Measurements from ENCODE around the gene EFNB3. TPM values are rescaled to one million over a fixed set of nuclear protein-coding genes. Genes with fewer than 3 reads are reported as not detected.
A peak's percentile ranks its signal among the peaks of the same experiment; 100 is the strongest.

EFNB3 gene
- total and polyA plus RNA-seq, 10 of the 15 experiments (the other 5 are each of a cell fraction or from before 2014, with no cell fraction given): 0.01 to 0.13 (median 0.04) TPM; not detected in 5

- TF ChIP-seq ZNF687 (IDR thresholded peaks at IDR 0.05) (no peak), CREM (IDR thresholded peaks at IDR 0.05; ENCODE audit: low read depth) (peak; percentile 85), SUZ12 (IDR thresholded peaks at IDR 0.05; ENCODE audit: unreplicated experiment) (no peak), GABPA (IDR thresholded peaks at IDR 0.05; ENCODE audit: low read depth) (0 out of 2 replicates have a peak, but pooled peaks have one; percentile 64), MXI1 (IDR thresholded peaks at IDR 0.05; ENCODE audit: low read depth, low read length) (peak; percentile 82), PKNOX1 (IDR thresholded peaks at IDR 0.05) (0 out of 2 replicates have a peak, but pooled peaks have one; percentile 24), ZNF24 (IDR thresholded peaks at IDR 0.05) (no peak), SMC3 (IDR thresholded peaks at IDR 0.05; ENCODE audit: borderline replicate concordance, low read length) (peak; percentile 71), PAX8 (IDR thresholded peaks at IDR 0.05) (0 out of 2 replicates have a peak, but pooled peaks have one; percentile 36), FOS (IDR thresholded peaks at IDR 0.05; ENCODE audit: borderline replicate concordance, extremely low read depth, insufficient read length) (no peak), NFYB (IDR thresholded peaks at IDR 0.05; ENCODE audit: insufficient read depth, low read depth, low read length) (peak; percentile 52; the same call in 1 of the 2 replicates), IKZF1 (conservative IDR thresholded peaks at IDR 0.05) (peak; percentile 91), RAD21 (IDR thresholded peaks at IDR 0.05; ENCODE audit: insufficient read depth, low read depth, low read length) (peak; percentile 78), NR2F1 (conservative IDR thresholded peaks at IDR 0.05) (peak; percentile 88), SIN3A (IDR thresholded peaks at IDR 0.05; ENCODE audit: low read depth, low read length) (peak; percentile 97), RELA (IDR thresholded peaks at IDR 0.05; ENCODE audit: borderline replicate concordance, partially characterized antibody) (peak; percentile 74), USF1 (IDR thresholded peaks at IDR 0.05; ENCODE audit: borderline replicate concordance, extremely low read length, insufficient read depth, low read depth, low read length) (no peak), MEF2B (IDR thresholded peaks at IDR 0.05; ENCODE audit: partially characterized antibody, poor library complexity, severe bottlenecking) (no peak), MEF2A (IDR thresholded peaks at IDR 0.05; ENCODE audit: insufficient read depth, low read depth, low read length) (0 out of 2 replicates have a peak, but pooled peaks have one; percentile 30)
- TF ChIP-seq, protein P1, sequence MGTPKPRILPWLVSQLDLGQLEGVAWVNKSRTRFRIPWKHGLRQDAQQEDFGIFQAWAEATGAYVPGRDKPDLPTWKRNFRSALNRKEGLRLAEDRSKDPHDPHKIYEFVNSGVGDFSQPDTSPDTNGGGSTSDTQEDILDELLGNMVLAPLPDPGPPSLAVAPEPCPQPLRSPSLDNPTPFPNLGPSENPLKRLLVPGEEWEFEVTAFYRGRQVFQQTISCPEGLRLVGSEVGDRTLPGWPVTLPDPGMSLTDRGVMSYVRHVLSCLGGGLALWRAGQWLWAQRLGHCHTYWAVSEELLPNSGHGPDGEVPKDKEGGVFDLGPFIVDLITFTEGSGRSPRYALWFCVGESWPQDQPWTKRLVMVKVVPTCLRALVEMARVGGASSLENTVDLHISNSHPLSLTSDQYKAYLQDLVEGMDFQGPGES (IDR thresholded peaks at IDR 0.05): peak; percentile 39; the same call in 1 of the 2 replicates
- TF ChIP-seq, protein P2, sequence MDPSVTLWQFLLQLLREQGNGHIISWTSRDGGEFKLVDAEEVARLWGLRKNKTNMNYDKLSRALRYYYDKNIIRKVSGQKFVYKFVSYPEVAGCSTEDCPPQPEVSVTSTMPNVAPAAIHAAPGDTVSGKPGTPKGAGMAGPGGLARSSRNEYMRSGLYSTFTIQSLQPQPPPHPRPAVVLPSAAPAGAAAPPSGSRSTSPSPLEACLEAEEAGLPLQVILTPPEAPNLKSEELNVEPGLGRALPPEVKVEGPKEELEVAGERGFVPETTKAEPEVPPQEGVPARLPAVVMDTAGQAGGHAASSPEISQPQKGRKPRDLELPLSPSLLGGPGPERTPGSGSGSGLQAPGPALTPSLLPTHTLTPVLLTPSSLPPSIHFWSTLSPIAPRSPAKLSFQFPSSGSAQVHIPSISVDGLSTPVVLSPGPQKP (IDR thresholded peaks at IDR 0.05; ENCODE audit: low read depth, low read length): no peak
These were observed 16.8 kb upstream of the EFNB3 start, which contains the start of gene WRAP53 (continued) for GRCh38 chr17:7687908-7688807.
